H9 (cell line): ENCODE results near the gene PITX1. TPM values are rescaled to one million over a fixed set of nuclear protein-coding genes. Genes with fewer than 3 reads are reported as not detected.

Source experiments
- DNase-seq: peaks from one replicate; pipeline ENCODE4 v3.0.0-alpha.2; 2017
- H2AFZ ChIP-seq: one replicate; pipeline ENCODE4 v1.6.1; 2013; ENCODE audit warnings: mild to moderate bottlenecking, low read length, control low read depth, moderate library complexity
- H2AK5ac ChIP-seq: 2 replicates; pipeline ENCODE4 v1.6.1; 2013; ENCODE audit warnings: low read length, control low read depth, mixed read lengths; ENCODE audit not compliant: insufficient read length
- H2BK120ac ChIP-seq: one replicate; pipeline ENCODE4 v1.6.1; 2013; ENCODE audit warnings: low read depth, mild to moderate bottlenecking, low read length, control low read depth, inconsistent platforms; ENCODE audit not compliant: poor library complexity, severe bottlenecking
- H2BK12ac ChIP-seq: 2 replicates; pipeline ENCODE4 v1.6.1; 2013; ENCODE audit warnings: low read length, control low read depth, mixed read lengths, low read depth; ENCODE audit not compliant: insufficient read length
- H2BK15ac ChIP-seq: 2 replicates; pipeline ENCODE4 v1.6.1; 2013; ENCODE audit warnings: low read depth, low read length, control low read depth
- H2BK20ac ChIP-seq: one replicate; pipeline ENCODE4 v1.6.1; 2013; ENCODE audit warnings: low read depth, mild to moderate bottlenecking, low read length, control low read depth, inconsistent platforms; ENCODE audit not compliant: poor library complexity, severe bottlenecking
- H2BK5ac ChIP-seq: 2 replicates; pipeline ENCODE4 v1.6.1; 2013; ENCODE audit warnings: low read length, control low read depth, mixed read lengths; ENCODE audit not compliant: insufficient read length
- H3K14ac ChIP-seq: 2 replicates; pipeline ENCODE4 v1.6.1; 2013; ENCODE audit warnings: low read length, control low read depth; ENCODE audit not compliant: insufficient read depth
- H3K18ac ChIP-seq: 2 replicates; pipeline ENCODE4 v1.6.1; 2013; ENCODE audit warnings: low read depth, mild to moderate bottlenecking, mixed read lengths, low read length, control low read depth; ENCODE audit not compliant: insufficient read length
- H3K23ac ChIP-seq: 2 replicates; pipeline ENCODE4 v1.6.1; 2013; ENCODE audit warnings: low read length, control low read depth, mixed read lengths, low read depth; ENCODE audit not compliant: insufficient read length
- H3K23me2 ChIP-seq: 2 replicates; pipeline ENCODE4 v1.6.1; 2013; ENCODE audit warnings: low read depth, mild to moderate bottlenecking, mixed read lengths, low read length, control low read depth; ENCODE audit not compliant: insufficient read length, poor library complexity, severe bottlenecking
- H3K27ac ChIP-seq: 2 replicates; pipeline ENCODE4 v1.5.1; 2013; ENCODE audit warnings: low read length, control low read depth, mixed read lengths, low read depth; ENCODE audit not compliant: insufficient read length
- H3K27me3 ChIP-seq: 2 replicates; pipeline ENCODE4 v1.6.1; 2013; ENCODE audit warnings: low read length, control low read depth, inconsistent platforms; ENCODE audit not compliant: insufficient read depth
- H3K4ac ChIP-seq: 2 replicates; pipeline ENCODE4 v1.6.1; 2013; ENCODE audit warnings: low read depth, mild to moderate bottlenecking, control low read depth, inconsistent platforms, low read length, moderate library complexity
- H3K4me1 ChIP-seq: 2 replicates; pipeline ENCODE4 v1.6.1; 2013; ENCODE audit warnings: low read length, control low read depth, inconsistent platforms; ENCODE audit not compliant: insufficient read depth
- H3K4me2 ChIP-seq: 2 replicates; pipeline ENCODE4 v1.6.1; 2013; ENCODE audit warnings: low read length, control low read depth, mixed read lengths; ENCODE audit not compliant: insufficient read length, insufficient read depth
- H3K56ac ChIP-seq: 2 replicates; pipeline ENCODE4 v1.6.1; 2013; ENCODE audit warnings: low read depth, mild to moderate bottlenecking, mixed read lengths, low read length, control low read depth; ENCODE audit not compliant: insufficient read length
- H3K79me1 ChIP-seq: 2 replicates; pipeline ENCODE4 v1.6.1; 2013; ENCODE audit warnings: low read depth, mild to moderate bottlenecking, moderate library complexity, low read length, control low read depth, inconsistent platforms; ENCODE audit not compliant: insufficient read depth, poor library complexity, severe bottlenecking
- H3K79me2 ChIP-seq: 2 replicates; pipeline ENCODE4 v1.6.1; 2013; ENCODE audit warnings: low read length, control low read depth, inconsistent platforms; ENCODE audit not compliant: insufficient read depth
- H3K9ac ChIP-seq: 2 replicates; pipeline ENCODE4 v1.6.1; 2013; ENCODE audit warnings: low read length, control low read depth, mixed read lengths; ENCODE audit not compliant: insufficient read length; ENCODE audit errors: extremely low read depth
- H3K9me3 ChIP-seq: one replicate; pipeline ENCODE4 v1.6.1; 2013; ENCODE audit warnings: low read depth, low read length, inconsistent platforms; ENCODE audit not compliant: control insufficient read depth
- H3T11ph ChIP-seq: one replicate; pipeline ENCODE4 v1.6.1; 2013; ENCODE audit warnings: mild to moderate bottlenecking, low read length, control low read depth, inconsistent platforms
- H4K20me1 ChIP-seq: one replicate; pipeline ENCODE4 v1.6.1; 2013; ENCODE audit not compliant: control insufficient read depth, insufficient read length, insufficient read depth
- H4K5ac ChIP-seq: 2 replicates; pipeline ENCODE4 v1.6.1; 2013; ENCODE audit warnings: low read depth, mild to moderate bottlenecking, mixed read lengths, low read length, control low read depth; ENCODE audit not compliant: insufficient read length
- H4K8ac ChIP-seq: replicated peaks from 2 replicates; pipeline ENCODE4 v1.6.1; 2013; ENCODE audit warnings: low read length, control low read depth, mixed read lengths, low read depth; ENCODE audit not compliant: insufficient read length
- H4K91ac ChIP-seq: 2 replicates; pipeline ENCODE4 v1.6.1; 2013; ENCODE audit warnings: low read depth, mild to moderate bottlenecking, moderate library complexity, mixed read lengths, low read length, control low read depth; ENCODE audit not compliant: insufficient read length
- H3K27ac Mint-ChIP-seq, 3 experiments: 2 replicates in 2 of 3; 3 replicates in 1 of 3; pipeline ENCODE4 v1.8.0; 2020 to 2021; ENCODE audit warnings: mixed read lengths in 3 of 3, mild to moderate bottlenecking in 1 of 3, moderate library complexity in 1 of 3
- H3K27me3 Mint-ChIP-seq: 2 replicates; pipeline ENCODE4 v1.8.0; 2021; ENCODE audit warnings: low read depth, mild to moderate bottlenecking, moderate library complexity, mixed read lengths
- H3K36me3 Mint-ChIP-seq, 3 experiments: 2 replicates in 2 of 3; 3 replicates in 1 of 3; pipeline ENCODE4 v1.8.0; 2020 to 2021; ENCODE audit warnings: low read depth in 3 of 3, mixed read lengths in 3 of 3; ENCODE audit not compliant: insufficient read depth in 1 of 3
- H3K4me1 Mint-ChIP-seq, 2 experiments: 2 replicates each; pipeline ENCODE4 v1.8.0; 2020; ENCODE audit warnings: mixed read lengths in 2 of 2
- H3K4me3 Mint-ChIP-seq, 2 experiments: 2 replicates in 1 of 2; 3 replicates in 1 of 2; pipeline ENCODE4 v1.8.0; 2020 to 2021; ENCODE audit warnings: mild to moderate bottlenecking in 2 of 2, mixed read lengths in 2 of 2, moderate library complexity in 1 of 2
- H3K9me3 Mint-ChIP-seq, 2 experiments: 2 replicates in 1 of 2; 3 replicates in 1 of 2; pipeline ENCODE4 v1.8.0; 2020; ENCODE audit warnings: mild to moderate bottlenecking in 2 of 2, mixed read lengths in 2 of 2, moderate library complexity in 1 of 2
- WGBS: extraction: QIAGEN DNeasy Blood & Tissue Kit; methylation state at CpG from one replicate; pipeline ENCODE4 v1.1.7; 2013; ENCODE audit warnings: missing lambda C conversion rate, low lambda C conversion rate, mixed read lengths; ENCODE audit not compliant: insufficient read length; ENCODE audit errors: extremely low coverage; 5-methylcytosine and 5-hydroxymethylcytosine counted together
- total RNA-seq: library from RNA; stranded (reverse); gene quantifications from 2 replicates; pipeline ENCODE4 v1.2.1, GENCODE V29; 2021
- TF ChIP-seq, protein P1 (sequence below): fragments of 200-600 bp; sonication (generic); conservative IDR thresholded peaks from 3 replicates; pipeline ENCODE4 v1.8.0; 2021; ENCODE audit warnings: antibody characterized with exemption, mild to moderate bottlenecking

The PITX1 gene
- total RNA-seq, 1 experiment from 2014 or later = not detected

DNA sequence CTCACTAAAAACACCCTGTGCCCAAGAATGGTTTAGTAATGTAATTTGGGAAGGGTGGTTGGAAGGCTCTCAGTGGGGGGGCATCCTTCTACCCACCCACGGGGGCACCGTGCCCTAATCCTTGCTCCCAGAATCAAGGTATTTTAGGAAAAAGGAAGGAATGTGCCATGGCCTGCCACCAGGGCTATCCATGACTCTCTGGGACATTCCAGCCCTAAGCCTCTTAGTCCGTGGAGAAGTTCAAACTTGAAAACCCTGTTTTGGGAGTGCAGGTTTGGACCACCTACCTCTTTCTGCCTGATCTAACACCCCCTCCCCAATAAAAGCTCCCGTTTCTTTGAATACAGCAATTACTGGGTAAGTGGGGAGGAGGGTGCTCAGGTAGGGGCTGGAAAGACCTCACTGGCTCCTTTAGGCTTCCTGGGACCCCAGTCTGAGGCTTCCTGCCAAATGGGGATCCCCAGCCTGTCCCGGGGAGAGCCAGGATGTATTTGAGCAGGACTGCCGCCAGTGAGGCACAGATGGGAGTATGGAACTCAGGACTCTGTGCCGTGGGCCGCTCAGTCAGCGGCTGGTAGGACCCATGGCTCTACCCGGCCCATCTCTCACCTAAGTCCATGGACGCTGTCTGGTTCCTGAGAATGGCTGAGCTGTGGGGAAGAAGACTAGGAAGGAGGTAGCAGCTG, 3.6 kb upstream of the PITX1 start:
- no peak overlapping the region for H3K27ac ChIP-seq
- no peak overlapping the region for H2AFZ ChIP-seq
- no peak overlapping the region for H3K4me3 Mint-ChIP-seq
- H3K56ac ChIP-seq = no peak overlapping the region
- H3K4me1 ChIP-seq = no peaks in the 10 kb centered on the region
- H3T11ph ChIP-seq = no peak overlapping the region
- TF ChIP-seq, protein P1, sequence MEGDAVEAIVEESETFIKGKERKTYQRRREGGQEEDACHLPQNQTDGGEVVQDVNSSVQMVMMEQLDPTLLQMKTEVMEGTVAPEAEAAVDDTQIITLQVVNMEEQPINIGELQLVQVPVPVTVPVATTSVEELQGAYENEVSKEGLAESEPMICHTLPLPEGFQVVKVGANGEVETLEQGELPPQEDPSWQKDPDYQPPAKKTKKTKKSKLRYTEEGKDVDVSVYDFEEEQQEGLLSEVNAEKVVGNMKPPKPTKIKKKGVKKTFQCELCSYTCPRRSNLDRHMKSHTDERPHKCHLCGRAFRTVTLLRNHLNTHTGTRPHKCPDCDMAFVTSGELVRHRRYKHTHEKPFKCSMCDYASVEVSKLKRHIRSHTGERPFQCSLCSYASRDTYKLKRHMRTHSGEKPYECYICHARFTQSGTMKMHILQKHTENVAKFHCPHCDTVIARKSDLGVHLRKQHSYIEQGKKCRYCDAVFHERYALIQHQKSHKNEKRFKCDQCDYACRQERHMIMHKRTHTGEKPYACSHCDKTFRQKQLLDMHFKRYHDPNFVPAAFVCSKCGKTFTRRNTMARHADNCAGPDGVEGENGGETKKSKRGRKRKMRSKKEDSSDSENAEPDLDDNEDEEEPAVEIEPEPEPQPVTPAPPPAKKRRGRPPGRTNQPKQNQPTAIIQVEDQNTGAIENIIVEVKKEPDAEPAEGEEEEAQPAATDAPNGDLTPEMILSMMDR = 0 out of 3 replicates have a peak, but pooled peaks have one; percentile 14
- H3K36me3 Mint-ChIP-seq = no peaks in the 10 kb centered on the region; a peak in 1 of 7 replicates
- no peak overlapping the region for H3K18ac ChIP-seq
- no peak overlapping the region for H2BK15ac ChIP-seq
- WGBS = no CpG with 5 or more reads among the region's 11 CpGs
- no peak overlapping the region for H2BK5ac ChIP-seq
- peaks cover 12% of the 10 kb centered on the region for H3K23me2 ChIP-seq
- H4K91ac ChIP-seq = no peak overlapping the region
- no peak overlapping the region for H2BK120ac ChIP-seq
- no peak overlapping the region for H3K4ac ChIP-seq
- no peaks in the 10 kb centered on the region for H3K79me1 ChIP-seq
- H4K8ac ChIP-seq = no peak overlapping the region
- no peaks in the 10 kb centered on the region for H3K9me3 ChIP-seq
- H2BK12ac ChIP-seq = no peak overlapping the region
- no peaks in the 10 kb centered on the region for H3K79me2 ChIP-seq
- no peaks in the 10 kb centered on the region for H4K20me1 ChIP-seq
- H3K27me3 ChIP-seq = peaks cover 91% of the 10 kb centered on the region
- H2BK20ac ChIP-seq = no peak overlapping the region
- H3K27me3 Mint-ChIP-seq = peaks cover 92% of the 10 kb centered on the region
- H4K5ac ChIP-seq = no peak overlapping the region
- no peak overlapping the region for H3K4me2 ChIP-seq
- H3K9ac ChIP-seq = no peak overlapping the region
- H2AK5ac ChIP-seq = no peak overlapping the region
- no peak overlapping the region for H3K27ac Mint-ChIP-seq
- peaks cover 11 to 19% of the 10 kb centered on the region in 2 experiments for H3K4me1 Mint-ChIP-seq
- H3K9me3 Mint-ChIP-seq = peaks cover 0 to 5% of the 10 kb centered on the region in 2 experiments; a peak in 3 of 5 replicates
- no peak overlapping the region for H3K14ac ChIP-seq
- DNase-seq = no peak
- no peak overlapping the region for H3K23ac ChIP-seq
